ENCODE results near the gene PCOLCE2.
"Not testable (repeated sequence)": the region's sequence is repeated elsewhere in the genome, so short reads cannot be mapped to it uniquely, and the experiment has no call there.

Gene PCOLCE2

DNA sequence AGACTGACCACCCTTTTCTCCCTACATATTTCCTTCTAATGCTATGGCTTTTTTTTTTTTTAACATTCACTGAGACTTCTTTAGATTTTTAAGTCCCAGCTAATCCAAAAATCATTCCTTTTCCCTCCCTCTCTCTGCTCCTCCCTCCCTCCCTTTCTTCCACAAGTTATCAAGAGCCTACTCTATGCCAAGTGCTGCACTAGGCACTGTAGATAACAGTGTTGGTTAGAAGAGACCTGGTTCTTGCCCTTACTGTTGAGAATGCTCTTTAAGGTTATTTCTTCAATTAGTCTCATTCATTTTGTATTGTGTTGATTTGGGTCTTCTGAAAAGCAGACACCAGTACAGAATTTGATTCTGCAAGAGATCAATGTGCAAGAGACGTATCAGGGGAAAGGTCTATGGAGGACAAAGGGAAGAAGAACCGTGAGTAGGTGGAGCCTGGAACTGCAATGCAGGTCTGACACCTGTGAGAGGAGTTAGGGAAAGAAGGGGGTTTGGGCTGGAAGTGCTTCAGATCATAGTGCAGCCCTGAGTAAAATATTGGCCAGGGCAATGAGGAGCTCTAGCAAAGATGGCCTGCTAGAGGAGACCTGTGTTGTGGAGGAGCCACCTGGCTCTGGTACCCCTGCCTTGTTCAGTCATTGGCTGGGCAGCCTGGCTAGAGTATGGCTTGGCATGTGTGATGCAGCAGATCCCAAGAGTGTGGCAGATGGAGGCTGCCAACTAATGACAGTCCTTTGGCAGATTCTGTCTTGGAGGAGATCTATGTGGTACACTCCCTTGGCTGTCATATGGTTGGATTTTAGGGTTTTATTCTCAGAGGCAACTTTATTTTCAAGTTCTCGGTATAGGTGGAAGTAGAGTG lies 9.7 kb upstream of the PCOLCE2 start:
- DNase-seq: no peak

DNA sequence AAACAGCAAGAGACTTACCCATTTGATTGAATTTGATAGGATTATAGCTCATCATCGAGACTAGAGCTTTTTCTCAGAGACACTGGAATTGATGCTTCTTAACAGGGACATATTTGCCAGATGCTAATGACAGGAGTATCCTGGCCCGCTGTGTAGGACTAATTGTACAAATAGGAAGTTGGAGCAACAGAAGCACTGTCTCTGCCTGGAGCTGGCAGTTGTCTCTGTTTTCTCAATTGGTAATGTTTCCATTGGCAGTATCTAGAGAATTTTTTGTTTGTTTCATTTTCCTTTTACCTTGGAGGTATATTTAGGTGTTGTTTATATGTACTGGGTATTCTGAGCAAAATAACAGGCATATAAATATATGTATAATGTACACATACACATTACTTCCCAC lies 8.9 kb upstream of the PCOLCE2 start:
- DNase-seq: no peak

DNA sequence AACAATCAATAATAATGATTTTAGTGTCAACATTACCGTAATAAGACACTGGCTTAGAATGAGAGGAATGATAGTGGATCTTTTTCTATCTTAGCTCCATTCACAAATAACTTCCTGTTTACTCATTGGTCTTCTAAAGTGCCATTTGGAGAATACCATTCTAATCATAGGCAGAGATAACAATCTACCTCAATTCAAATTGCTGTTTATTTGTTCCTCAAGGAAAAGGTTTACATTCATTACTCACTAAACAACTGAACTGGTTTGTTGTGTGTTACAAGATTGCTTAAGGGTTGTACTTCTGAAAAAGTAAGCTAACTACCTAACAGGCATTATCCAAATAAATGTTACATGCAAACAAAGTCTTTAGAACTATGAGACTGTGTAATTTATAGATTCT lies 8.1 kb upstream of the PCOLCE2 start:
- no peak for DNase-seq

DNA sequence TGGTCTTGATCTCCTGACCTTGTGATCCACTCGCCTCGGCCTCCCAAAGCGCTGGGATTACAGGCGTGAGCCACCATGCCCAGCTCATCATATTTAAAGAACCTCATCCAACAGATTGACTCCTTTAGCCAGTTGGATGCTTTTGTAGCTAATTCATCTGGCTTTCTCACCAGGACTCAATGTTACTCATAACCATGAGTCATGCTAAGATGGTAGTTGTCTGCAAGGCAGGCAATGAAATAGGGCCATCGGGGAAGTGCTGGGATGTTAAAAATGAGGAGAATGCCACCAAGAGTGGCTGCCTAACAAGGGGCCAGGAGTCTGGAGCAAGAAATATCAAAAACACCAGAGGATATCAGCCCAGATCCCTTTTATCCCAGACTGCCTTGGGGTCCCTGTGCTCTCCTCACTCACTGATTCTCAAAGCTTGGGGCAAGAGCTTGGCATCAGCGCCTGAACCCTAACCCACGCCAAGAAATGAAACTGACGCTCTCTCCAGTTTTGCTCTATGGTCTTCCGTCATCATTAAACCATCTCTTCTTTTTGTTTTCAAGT lies 7.4 kb upstream of the PCOLCE2 start:
- no peak for DNase-seq

DNA sequence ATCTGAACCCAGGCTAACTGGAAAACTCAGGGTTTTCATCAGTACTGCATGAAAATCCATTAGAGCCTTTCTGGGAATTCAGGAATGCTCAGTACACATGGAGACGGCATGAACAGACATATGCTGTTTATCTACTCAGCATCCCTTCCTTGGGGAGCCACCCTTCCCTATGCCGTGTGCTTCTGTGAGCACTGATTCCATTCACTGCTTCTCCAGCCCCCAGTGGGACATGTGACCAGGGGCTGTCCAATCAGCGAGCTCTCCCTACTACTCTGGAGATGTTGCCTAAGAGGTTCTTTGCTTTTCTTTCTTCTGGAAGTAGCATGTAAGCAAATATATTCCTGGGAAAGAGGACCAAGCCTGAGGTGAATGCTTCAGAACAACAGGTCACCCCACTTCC lies 5.6 kb upstream of the PCOLCE2 start:
- no peak for DNase-seq

DNA sequence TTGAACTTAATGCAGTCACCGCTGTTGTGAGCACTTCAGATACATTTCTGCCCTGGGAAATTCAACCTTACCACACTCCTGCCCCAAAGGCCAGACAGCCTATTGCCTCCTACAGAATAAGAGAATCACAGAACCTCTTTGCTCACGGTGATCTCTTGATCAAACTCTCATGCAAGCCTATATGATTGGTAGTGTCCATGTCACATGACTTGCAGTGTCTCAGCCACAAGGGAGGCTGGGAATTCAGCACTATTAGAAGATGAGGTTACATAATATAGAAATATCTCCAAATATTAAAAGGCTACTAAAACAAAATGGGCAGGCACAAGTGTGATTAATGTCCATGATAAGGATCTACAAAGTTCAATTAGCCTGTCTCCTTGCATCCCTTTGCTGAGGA lies 3.8 kb upstream of the PCOLCE2 start:
- DNase-seq: no peak

DNA sequence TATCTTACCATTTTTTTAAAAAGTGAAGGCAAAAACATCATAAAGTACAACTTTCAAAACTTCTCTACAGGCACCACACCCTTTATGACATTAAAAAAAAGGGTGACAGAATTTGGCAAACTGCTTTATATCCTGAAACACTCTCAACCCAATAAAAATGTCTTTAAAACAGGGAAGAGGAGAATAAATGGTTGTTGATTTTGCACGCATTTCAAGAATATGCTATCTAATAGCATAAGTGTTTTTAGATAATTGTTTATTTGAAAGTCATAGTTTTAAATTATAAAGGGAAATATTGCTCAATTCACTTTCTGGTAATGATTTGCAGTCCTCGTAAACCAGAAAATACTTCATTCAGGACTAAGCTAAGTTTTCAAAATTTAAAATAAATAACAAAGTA lies 1.7 kb upstream of the PCOLCE2 start:
- DNase-seq: no peak

DNA sequence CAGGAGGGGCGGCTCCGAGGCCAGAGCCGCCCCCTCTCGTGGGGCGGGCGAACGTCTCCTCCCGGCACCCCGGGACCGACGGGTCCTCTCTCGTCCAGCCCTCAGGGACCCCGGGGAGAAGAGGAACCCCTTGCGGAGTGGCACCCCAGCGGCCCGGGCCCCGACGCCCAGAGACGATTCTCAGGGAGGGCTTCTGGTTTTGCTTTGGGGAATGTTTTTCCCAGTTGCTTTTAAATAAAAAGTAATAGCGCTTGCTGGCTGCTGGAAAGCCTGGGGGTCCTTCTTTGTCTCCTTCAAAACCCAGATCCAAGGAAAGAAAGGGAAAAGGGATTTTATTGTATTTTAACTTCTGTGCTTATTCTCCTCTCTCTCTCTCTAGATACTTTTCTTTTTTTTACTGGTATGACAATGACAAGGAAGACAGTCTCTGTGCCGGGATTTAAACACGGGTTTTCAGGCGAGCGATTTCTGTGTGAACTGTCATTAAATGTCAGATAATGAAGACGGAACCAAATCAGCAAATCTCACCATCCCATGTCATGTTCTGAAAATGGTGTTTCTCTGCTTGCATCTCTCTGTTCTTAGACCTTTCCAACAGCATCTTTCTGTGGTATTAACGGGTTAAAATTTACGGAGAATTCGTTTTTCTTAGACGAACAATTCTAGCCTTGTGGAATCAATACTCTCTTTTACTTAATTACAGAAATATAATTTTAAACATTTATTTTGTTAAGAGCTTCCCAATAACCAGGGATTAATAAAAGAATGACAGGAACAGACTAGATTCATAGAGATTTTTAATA lies 530 bp upstream of the PCOLCE2 start:
- no peak for DNase-seq

DNA sequence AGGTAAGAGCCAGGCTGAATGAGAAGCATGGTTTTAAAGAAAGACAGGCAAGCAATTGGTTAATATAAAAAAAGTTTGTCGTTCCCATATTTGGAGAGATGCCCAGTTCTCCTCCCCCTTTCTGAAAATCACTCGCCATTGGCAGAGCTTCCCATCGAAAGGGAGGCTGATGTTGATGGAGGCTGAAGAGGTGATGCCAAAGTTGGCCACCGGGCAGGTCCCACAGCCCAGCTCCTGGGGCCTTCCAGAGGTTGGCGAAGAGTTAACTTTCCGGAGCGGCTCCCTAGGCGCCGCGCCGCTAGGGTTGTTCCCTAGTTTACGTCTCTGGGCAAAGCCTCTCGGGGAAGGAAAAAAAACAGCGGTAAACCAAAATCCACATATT lies 793 bp downstream of the PCOLCE2 start:
- DNase-seq: peak; percentile 53

DNA sequence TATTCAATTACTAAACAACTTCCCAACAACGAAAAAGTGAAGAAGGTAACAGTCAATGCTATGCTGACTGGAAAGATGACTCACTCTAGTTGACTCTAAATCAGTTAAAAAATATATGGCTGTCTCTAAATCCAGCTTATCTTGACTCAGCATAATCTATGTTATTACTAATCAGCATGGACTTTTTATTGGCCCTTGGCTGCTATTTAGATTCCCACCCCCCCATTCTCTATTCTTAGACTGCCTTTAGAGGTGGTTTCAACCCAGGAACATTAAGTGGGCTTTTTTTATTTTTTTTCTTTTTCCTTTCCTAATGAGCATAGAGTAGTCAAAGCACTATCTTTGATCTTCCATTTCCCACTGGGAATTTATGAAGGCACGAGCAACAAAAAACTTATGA lies 1.9 kb downstream of the PCOLCE2 start:
- DNase-seq: peak; percentile 9

DNA sequence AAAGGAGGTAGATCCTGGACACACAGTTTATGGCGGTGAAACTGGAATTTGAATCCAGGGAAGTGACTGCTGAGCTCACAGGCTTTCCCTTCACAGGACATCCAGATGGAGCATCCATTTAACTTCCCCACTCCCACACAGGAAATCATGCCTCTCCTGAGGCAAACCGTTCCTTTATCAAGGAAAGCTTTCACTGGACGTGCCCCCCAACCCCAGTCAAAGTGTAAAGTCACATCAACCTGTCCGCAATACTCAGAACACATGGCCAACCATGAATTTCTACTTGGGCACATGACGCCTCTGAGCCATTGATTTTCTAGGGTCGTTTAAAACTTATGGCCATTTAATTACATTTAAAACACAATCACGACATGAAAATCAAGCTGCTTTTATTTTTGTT lies 2.9 kb downstream of the PCOLCE2 start:
- DNase-seq: no peak

DNA sequence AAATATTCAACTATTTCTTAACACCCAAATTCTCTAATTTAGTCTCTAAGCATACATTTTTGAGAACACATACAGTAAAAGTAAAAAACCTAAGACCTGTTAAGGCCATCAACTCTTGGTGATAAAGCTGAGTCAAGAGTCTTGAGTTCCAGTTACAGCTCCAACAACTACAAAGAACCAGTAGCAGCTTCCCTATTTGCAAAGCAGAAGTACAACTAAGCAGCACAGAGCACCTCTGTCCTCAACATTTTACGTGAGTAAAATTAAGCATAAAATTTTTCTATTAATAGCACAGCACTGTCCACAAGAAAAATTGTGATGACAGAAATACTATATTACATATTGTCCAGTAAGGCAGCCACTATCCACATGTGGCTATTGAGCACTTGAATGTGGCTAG lies 4.4 kb downstream of the PCOLCE2 start:
- DNase-seq: no peak

DNA sequence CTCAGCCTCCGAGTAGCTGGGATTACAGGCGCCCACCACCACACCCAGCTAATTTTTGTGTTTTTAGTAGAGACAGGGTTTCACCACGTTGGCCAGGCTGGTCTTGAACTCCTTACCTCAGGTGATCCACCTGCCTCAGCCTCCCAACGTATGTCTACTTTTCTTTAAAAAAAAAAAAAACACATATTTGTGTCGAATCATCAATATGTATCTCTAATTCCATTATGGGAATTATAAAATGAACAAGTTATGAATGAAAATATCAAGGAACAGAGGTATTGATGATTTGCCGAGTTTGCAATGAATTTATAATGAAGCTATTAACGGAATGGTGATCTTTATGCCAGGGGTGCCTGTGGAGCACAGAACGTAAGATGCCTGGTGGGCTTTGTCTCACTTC lies 5.3 kb downstream of the PCOLCE2 start:
- DNase-seq: not testable (repeated sequence)

DNA sequence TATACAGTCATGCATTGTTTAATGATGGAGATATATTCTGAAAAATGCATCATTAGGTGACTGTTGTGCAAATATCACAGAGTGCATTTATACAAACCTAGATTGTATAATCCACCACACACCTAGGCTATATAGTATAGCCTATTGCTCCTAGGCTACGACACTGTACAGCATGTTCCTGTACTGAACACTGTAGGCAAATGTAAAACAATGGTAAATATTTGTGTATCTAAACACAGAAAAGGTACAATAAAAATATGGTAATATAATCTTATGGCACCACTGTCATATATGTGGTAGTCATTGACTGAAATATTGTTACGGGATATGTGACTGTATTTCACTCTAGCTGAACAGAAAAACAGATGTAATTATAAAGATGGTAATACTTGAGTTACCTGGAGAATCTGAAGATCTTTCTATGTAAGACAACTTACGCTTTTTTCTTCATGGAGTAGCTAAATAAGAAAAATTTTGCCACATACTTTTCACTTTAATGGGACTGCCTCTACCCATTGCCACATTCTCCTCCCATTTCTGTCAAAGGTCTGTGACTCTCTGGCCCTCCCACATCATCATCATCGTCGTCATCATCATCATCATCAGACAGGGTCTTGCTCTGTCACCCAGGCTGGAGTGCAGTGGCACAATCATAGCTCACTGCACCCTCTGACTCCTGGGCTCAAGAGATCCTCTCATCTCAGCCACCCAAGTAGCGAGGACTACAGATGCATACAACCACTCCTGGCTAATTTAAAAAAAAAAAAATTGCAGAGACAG lies 7.2 kb downstream of the PCOLCE2 start:
- DNase-seq: no peak

DNA sequence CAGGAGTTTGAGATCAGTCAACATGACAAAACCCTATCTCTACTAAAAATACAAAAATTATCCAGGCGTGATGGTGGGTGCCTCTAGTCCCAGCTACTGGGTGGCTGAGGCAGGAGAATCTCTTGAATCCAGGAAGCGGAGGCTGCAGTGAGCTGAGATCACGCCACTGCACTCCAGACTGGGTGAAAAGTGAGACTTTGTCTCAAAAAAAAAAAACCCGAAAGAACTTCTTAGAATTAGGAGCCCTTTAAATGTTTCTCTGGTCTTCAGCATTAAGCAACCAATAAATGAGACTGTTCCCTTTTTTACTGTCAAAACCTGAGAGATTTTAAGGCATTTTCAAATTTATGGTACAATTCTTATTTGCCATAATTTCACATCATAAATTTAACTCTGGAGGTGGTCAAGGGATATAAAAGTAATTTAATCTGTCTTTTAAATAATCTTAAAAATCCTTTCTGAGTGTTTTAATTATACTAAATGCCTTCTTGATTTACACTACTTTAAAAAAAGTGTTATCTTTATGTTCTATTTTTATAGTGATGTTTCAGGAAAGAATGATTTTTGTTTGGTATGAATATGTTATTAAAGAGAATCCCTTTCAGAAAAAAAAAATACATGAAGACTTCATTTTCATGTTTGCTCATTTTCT lies 10.1 kb downstream of the PCOLCE2 start:
- DNase-seq: no peak

DNA sequence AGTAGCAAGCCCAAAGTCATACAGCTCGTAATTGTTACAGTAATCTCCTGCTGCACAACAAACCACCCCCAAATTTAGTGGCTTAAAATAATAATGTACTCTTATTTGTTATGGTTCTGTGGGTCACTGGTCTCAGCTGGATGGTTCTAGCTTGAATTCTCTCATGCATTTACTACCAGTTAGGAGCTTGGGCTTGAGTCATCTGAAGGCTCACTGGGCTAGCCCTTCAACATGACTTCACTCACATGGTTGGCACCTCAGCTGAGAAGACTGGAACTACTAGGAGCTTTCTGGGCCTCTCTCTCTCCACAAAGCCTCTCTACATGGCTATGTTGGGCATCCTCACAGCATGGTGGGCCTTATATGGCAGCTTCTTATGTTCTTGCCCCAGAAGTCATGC lies 12.5 kb downstream of the PCOLCE2 start:
- no peak for DNase-seq

DNA sequence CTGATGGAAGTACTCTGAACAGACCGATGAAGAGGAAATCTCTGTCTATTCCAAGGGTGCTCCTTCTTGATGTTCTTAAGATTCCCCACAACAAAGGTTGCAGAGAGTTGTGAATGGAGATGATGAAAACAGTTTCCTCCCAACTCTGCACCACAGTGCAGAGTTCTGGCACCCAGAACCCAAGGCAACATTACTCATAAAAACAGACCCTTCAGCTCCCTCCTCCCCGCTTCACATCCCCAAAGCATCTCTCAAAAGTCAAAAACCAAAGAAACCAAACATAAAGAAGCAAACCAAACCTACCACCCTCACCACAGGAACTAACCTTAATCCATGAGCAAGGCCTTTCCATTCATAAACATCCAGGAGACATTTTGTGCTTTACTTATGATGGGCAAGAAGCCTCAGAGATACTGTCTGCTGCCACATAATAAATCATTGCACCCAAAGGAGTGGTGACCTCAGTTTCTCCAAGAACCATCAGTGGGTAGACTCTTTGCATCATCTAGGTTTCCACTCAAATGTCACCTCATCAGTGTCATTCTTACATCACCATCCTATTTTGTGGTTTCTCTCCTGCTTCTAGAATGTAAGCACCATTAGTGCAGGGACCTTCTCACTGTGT lies 13.2 kb downstream of the PCOLCE2 start:
- DNase-seq: no peak

DNA sequence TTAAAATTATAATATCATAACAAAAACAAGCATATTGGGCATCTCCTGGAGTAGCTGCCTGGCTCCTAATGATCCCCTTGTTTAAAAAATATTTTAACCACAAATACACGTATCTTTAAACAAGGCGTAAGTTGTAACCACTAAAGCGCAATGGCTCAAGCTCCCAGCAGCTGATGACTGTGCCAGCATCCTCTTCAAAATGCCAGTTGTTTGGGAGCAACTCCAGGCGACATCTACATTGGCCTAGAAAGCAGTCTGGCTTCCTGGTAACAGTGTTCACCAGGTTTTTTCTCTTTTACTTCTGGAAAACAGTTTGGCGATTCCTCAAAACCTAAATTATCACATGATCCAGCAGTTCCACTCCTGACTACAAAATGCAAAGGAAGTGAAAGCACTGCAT lies 13.8 kb downstream of the PCOLCE2 start:
- DNase-seq: no peak

DNA sequence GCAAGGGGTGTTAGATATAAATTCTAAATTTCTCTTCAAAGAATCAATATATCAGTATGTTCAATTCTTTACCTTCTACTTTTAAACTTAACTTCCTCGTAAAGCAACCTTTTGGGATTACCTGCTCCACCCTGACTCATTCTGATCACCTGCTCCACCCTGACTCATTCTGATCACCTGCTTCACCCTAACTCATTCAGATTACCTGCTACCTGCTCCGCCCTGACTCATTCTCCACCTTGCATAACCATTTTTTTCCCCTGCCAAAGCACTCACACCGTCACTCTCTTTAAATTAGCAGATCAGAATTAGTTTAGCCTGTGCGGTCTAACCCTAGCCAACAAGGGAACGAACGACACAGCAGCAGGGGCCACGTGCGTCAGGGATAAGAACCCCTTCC lies 20.5 kb downstream of the PCOLCE2 start:
- not testable (repeated sequence) for DNase-seq

DNA sequence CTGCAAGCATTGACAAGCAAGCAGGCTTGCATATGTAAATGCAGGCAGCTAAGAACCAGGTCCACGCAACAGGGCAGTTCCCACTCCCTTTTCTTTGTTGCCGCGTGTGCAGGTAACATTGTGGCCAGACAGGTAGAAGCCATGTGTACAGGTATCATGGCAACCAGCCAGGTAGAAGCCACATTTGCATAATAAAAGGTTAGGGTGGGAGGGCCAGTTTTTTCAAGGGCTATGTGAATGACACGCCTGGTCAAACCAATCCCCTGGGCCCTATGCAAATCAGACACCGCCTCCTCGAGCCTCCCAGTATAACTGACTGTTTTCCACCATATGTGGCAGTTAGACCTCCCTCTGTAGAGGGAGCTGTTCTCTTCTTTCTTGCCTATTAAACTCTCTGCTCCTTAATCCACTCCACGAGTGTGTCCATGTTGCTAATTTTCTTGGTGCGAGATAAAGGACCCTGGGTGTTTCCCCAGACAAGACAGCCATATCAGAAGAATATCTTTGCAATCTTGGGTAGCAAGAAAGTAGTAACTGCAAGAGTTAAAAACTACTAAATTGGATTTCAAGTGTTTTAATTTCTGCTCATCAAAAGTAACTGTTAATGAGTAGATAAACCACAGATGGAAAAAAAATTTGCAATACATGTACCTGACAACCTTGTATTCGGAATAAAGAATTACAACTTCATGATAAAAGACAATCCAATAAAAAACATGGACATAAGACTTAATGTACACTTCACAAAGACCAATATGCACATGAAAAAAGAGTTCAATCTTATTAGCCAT lies 21.8 kb downstream of the PCOLCE2 start:
- DNase-seq: peak; percentile 56
